Peyer's patch (tissue), 4 donors: Measurements from ENCODE around the gene MRPS35.

ENCODE experiments used
- POLR2A ChIP-seq, 2 donors: fragments of 450-650 bp; IDR thresholded peaks; one replicate each; pipeline ENCODE4 v1.5.1; 2017; ENCODE audit warnings: antibody characterized with exemption in 2 of 2, mild to moderate bottlenecking in 2 of 2, moderate library complexity in 2 of 2
- TF ChIP-seq, protein P1 (sequence below), 6 experiments: fragments of 450-650 bp in 4 of 6; fragments of 200-600 bp in 2 of 6; sonication (generic) in 1 of 6; IDR thresholded peaks; one replicate each; pipeline ENCODE4 v1.5.1; 2017 to 2019; ENCODE audit warnings: antibody characterized with exemption in 6 of 6, mild to moderate bottlenecking in 3 of 6, moderate library complexity in 1 of 6

- TF ChIP-seq, protein P1, sequence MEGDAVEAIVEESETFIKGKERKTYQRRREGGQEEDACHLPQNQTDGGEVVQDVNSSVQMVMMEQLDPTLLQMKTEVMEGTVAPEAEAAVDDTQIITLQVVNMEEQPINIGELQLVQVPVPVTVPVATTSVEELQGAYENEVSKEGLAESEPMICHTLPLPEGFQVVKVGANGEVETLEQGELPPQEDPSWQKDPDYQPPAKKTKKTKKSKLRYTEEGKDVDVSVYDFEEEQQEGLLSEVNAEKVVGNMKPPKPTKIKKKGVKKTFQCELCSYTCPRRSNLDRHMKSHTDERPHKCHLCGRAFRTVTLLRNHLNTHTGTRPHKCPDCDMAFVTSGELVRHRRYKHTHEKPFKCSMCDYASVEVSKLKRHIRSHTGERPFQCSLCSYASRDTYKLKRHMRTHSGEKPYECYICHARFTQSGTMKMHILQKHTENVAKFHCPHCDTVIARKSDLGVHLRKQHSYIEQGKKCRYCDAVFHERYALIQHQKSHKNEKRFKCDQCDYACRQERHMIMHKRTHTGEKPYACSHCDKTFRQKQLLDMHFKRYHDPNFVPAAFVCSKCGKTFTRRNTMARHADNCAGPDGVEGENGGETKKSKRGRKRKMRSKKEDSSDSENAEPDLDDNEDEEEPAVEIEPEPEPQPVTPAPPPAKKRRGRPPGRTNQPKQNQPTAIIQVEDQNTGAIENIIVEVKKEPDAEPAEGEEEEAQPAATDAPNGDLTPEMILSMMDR (IDR thresholded peaks at IDR 0.05), result no peak
- no peak for TF ChIP-seq POLR2A (IDR thresholded peaks at IDR 0.05)
Measured at GRCh38 chr12:27772328-27773049, 61.9 kb downstream of the MRPS35 start.
